ACHN (cell line): ENCODE results near the gene KIF26A.
"Not testable (repeated sequence)": the region's sequence is repeated elsewhere in the genome, so short reads cannot be mapped to it uniquely, and the experiment has no call there.

Experiments used
- DNase-seq: peaks from one replicate; pipeline ENCODE4 v3.0.0-alpha.2; 2015
- in situ Hi-C: cut with HindIII; loops from 2 replicates; pipeline ENCODE4 v1.10.0; 2017; ENCODE audit warnings: low sequenced_read_pairs, low pct_ligation_motif_present, low pct_unique_long_range_greater_than_20kb

KIF26A gene

DNA sequence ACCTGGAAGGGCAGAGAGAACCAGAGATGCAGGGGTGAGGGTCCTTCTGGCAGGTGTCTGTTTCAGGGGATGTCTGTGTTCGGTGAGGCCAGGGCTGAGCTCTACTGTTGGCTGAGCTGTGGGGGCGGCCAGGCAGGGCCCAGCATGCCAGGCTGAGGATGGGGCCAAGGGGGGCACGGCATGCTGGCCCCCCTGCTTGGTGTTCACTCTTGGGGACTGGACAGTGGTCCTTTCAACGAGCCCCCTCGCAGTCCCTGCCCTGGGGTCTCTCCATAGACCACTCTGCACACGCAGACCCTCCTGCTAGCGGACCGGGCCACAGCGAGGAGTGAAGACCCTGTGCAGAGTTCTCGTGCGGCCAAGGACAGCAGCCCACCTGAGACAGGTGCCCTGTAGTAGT lies 56.3 kb downstream of the KIF26A start:
- in situ Hi-C loops = no loop called here
- no peak for DNase-seq

DNA sequence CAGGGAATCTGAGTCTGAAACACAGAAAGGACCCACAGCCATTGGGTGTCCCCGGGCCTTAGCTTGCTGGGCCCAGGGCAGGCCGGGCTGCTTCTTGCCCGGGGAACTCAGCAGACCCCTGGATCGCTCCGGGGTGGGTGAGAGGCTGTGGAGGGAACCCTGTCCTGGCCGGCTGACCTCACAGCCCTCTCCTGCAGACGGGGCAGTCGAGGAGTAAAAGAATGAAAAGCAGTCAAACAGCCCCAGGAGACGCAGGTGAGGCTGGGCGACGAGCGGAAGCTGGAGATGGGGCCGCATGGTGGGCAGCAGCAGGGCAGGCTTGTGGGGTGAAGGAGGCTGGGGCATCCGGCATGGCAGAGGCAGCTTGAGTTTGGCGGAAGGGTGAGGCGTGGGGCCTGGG lies 57.0 kb downstream of the KIF26A start:
- in situ Hi-C loops = no loop called here
- DNase-seq = no peak

DNA sequence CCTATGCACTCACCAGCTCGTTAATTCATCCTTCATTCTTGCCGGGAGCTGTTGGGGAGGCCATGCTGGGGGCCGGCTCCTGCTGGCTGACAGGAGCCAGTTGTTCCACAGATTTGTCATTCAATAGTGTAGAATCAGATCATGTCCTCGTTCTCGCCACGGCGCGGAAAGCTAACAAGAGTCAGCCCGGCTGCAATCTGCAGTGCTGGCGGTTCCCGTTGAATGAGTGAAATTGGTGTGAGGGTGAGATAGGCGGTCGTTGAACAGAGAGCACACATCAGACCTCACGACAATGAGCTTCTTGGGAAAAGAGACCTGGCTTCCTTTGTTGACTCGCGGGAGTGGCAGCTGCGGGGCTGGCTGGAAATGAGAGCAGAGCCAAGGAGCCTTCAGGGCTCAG lies 57.5 kb downstream of the KIF26A start:
- no peak for DNase-seq
- in situ Hi-C loops = no loop called here

DNA sequence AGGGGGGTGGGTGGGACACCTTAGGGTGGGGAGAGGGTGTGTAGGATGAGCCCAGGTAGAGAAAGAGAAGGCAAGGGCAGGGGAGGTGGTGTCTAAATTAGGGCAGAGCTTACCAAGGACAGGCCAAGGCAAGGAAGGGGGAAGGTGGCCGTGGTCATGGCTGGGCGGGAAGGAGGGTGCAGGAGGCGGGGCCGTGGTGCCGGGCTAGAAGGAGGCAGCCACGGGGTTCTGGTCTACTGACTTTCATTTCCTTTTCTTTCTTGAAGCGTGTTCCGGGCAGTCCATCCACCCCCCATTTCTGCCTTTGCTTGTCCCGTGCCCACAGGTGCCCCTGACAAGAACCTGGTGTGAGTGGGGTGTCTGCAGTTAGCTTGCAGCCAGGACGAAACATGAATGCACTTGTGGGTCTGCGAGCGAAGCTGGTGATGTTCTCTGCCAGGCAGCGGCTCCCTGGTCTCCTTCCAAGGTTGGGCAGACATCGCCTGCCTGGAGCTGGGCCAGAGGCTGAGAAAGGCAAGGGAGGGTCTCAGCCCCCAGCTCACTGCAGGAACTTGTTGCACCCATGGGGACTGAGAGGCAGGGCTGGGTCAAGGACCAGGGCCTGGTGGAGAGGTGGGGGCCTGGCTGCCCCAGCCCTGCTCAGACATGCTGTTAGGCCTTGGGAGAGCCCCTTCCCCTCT lies 58.2 kb downstream of the KIF26A start:
- DNase-seq = no peak
- in situ Hi-C loops = no loop called here

DNA sequence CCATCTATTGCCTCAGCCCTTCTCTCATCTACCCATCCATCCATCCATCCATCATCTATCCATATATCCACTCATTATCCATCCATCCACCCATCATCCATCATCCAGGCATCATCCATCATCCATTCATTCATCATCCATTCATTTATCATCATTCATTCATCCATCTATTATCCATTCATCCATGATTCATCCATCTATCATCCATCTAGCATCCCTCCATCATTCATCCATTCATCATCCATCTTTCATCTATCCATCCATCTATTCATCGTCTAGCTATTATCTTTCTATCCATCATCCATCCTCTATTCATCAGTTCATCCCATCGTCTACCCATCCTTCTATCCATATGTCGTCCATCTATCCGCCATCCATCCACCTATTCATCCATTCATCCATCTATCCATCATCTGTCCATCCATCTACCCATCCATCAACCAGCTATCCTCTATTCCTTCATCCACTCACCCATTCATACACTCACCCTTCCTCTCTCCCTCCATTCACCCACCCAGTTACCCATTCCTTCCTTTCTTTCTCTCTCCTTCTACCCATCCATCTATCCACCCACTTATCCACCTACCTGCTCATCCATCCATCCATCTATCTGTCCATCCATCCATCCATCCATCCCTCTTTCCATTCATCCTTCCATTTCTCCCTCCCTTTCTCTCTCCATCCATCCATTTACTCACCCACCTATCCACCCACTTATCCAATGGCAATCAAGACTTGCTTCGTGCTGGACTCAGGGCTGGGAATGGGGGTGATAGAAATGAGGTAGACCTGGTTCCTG lies 59.3 kb downstream of the KIF26A start:
- no peak for DNase-seq
- in situ Hi-C loops = no loop called here

DNA sequence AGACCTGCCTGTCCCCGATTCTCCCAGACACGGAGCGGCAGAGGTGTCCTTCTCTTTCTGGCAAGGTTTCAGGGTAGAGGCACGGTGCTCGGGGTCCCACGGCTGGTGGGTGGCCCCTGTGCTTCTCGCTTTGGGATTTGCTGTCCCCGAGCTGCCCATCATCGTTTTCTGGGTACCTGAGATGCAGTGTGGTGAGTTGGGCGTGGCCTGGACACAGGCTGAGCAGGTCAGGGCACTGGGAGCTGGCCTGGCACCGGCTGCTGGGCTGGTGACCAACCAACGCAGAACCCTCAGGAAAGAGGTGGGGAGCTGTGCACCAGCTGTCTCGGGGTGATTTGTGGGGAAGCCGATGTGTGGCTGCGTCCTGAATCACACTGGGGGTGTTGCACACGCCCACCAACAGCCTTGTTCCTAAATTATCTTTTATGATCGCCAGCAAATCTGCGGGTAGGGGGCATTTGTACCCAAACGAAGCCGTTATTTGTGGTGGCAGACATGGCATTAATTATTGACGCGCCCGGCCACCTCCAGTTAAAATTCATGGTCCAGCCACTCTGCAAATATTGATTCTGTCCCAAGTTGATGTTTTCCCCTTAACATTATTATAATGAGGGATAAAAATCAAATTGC lies 61.0 kb downstream of the KIF26A start:
- no peak for DNase-seq
- in situ Hi-C loops = no loop called here

DNA sequence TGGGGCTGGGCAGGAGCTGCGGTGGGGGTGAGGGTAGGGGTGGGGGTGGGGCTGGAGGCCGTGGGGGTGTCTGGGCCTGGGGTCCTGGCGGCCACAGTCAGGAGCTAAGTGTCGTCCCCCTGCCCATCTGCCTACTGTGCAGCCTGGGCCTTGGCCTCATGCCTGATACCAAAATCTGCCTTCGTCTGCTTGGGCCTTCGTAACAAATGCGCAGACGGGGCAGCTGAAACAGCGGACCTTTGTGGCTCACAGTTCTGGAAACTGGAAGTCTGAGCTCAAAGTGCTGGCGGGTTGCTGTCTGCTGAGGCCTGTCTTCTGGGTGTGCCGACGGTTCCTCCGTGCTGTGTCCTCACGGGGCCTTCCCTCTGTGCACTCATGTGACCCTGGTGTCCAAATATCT lies 61.7 kb downstream of the KIF26A start:
- in situ Hi-C loops = no loop called here
- DNase-seq = no peak

DNA sequence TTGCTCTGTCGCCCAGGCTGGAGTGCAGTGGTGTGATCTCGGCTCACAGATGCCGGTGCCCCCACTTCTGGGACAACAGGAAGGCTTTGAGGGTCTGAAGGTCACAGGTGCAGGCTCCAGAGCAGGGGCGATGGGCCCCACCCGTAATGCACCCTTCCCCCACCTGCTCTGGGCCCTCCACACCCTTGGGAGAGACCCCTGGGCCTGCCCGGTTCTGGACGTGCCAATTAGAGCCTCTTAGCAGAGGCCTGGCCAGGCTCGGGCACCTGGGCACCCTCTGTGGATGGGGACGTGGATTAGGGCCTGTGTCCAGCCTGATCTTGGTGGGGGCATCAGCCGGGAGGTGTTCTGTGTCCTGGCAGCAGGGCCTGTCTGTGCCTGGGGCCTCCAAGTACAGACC lies 62.2 kb downstream of the KIF26A start:
- in situ Hi-C loops = no loop called here
- no peak for DNase-seq

DNA sequence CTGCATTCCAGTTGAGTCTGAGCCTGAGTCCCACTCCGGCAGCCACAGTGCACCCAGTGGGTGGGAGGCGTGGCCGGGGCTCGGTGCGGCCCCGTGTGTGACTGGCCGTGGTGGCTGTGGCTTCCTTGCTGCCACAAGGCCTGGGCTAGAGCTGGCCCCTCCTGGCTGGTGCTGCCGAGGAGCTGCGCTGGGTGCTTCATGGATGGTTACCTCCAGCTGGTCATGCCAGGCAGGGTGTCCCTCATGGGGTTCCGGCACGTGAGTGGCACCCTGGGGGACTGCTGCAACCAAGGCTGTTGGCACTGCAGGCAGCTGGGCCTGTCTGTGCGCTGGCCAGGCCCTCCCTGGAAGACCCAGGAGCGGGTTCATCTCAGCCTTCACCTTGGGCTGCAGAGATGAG lies 62.7 kb downstream of the KIF26A start:
- in situ Hi-C loops = no loop called here
- no peak for DNase-seq

DNA sequence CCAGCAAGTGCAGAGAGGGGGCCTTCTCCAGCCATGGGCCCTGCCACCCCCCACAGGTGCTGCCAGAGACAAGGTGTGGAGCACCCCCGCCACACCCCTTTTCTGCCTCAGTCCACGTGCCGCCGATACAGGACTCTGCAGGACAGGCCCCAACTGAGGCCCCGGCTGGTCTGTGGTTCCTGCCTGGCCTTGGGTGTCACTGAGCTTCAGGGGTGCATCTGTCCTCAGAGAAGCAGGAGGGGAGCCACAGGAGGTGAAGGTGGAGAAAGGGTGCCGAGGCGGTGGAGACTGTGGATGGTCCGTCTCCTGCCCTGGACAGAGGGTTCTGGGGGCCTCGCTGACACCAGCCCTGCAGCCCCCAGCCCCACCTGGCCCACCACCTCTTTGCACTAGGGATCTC lies 63.1 kb downstream of the KIF26A start:
- DNase-seq = no peak
- in situ Hi-C loops = no loop called here

DNA sequence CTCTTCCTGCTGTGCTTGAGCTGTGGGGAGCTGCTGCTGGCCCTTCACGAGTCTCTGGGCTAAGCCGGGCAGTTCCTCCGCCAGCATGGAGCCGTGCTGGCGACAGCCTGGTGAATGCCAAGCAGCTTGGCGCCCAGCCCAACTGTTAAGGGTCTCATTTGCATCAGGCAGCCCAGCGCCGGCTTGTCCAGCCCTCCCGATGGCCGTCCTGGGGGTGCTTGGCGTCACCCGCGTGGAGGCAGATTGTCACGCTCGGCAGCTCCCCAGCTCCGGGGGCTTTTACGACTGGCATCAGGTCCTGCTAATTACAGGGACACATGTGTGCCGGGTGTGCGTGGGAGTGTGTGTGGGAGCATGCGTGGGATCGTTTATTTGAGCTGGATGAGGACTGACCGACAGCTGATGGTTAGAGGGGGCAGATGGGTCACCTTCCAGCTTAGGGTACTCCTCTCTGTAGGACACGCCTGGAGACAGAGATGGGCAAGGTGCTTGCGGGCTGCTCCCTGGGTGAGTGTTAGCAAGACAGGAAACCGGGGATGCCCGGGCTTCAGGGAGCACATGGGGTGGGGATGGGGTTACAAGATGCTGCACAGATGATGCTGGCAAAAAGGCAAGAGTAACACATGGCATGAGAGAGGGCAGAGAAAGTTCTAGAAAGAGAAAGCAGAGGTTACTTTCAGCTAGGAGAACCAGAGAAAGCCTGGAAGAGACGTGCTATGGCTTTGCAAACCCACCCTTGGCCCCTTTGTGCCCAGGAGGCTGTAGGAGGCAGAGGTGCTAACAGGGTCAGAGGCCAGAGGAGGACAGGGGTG lies 64.1 kb downstream of the KIF26A start:
- no peak for DNase-seq
- in situ Hi-C loops = no loop called here

DNA sequence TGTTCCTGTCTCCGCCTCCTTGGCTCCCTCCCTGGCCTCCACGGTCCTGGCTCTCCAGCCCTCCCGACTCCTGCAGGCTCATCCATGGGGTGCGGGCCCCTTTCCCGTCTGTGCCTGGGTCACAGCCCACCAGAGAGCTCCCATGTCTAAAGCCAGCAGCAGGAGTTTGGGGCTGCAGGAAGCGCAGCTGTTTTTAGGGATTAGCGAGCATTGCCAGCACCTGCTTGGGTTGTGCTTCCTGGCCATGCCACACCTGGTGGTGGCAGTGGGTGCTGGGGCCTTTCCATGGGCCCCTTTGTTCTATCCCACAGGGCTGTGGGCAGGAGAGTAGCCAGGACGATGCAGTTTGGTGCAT lies 64.7 kb downstream of the KIF26A start:
- in situ Hi-C loops = no loop called here
- DNase-seq = no peak

DNA sequence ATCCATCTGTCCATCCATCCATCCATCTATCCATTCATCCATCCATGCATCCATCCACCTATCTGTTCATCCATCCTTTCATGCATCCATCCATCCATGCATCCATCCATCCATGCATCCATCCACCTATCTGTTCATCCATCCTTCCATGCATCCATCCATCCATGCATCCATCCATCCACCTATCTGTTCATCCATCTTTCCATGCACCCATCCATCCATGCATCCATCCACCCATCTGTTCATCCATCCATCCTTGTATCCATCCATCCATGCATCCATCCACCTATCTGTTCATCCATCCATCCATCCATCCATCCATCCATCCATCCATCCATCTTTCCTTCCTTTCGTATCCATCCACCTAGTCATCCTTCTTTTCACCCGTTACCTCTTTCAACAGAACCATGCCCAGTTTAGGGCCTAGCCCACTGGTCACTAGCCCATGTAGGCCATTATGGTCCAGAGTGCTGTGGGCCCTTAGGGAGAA lies 66.3 kb downstream of the KIF26A start:
- no peak for DNase-seq
- in situ Hi-C loops = no loop called here

DNA sequence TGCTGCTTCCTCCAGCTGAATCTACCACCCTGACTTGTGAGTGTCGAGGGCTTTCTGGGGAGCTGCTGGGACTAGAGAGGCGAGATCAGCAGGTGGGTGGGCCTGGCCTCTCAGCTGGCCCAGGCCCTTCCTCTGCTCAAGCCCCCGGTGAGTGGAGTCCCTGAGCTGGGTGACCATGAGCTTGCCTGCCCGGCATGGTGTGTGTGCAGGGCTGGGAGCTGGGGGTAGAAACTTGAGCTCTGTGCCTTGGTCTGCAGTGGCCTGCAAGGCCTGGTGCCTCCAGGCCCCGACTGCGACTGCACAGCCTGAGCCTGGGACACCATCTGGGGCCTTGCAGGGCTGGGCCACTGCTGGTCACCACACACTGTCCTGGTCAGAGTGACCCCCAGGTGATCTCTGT lies 67.4 kb downstream of the KIF26A start:
- in situ Hi-C loops = no loop called here
- no peak for DNase-seq

DNA sequence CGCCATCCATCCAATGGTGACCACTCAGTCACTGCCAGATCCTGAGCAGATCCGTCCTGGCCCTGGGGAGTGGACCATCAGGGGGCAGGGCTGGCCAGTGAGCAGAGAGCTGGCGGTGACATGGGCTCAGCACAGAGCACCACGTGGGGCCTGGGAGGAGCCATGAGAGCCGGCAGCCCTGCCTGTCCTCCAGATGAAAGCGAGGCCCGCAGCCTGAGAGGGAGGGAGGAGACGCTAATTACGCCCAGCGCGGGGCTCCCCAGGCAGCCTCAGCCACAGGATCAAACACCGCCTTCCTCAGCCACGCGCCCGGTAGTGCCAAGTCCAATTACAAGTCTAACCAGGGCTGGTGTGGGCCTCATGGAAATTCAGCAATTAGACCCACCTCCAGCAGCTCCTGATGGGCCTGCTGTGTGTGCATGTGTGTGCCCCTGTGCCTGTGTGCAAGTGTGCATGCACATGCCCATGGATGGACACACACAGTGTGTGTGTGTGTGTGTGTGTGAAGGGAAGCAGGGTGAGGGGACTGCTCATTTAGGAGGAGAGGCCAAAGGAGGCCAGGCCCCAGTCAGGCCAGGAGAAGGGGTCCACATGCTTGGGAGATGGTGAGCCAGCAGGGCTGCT lies 68.0 kb downstream of the KIF26A start:
- DNase-seq = no peak
- in situ Hi-C loops = no loop called here

DNA sequence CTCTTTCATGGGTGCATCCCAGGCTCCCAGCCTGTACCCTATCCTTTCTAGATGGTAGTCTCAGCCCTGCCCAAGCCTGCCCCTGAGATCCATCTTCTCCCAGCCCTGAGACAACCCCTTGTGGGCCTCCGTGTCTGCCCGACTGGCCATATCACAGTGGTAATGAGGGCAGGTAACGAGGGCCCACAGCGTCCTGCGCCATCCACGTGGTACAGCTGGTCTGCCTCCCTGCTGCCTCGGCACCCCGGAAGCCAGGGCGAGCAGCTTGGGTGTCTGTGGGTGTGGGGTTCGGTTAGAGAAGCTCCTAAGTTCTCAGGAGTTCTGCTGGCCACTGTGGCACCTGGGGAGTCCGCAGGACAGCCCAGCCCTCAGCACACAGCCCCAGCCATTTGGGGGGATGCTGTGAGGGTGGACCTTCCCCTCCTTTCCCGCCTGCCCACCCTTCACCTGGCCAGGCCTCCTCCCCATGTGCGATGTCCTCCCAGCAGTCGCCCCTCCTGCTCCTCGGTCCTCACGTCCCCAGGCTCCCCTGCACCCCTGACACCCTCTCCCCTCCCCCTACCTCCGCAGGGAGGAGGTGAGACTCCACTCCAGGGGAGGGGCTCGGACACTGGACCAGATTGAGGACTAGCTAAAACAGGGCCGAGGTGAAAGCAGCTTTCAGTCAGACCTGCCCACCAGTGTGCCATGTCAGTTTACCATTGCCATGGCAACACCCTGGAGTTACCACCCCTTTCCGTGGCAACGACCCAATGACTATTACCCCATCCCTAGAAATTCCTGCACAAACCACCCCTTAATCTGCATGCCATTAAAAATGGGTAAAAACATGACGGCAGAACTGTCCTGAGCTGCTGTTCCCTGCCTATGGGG lies 69.0 kb downstream of the KIF26A start:
- in situ Hi-C loops = no loop called here
- DNase-seq = no peak

DNA sequence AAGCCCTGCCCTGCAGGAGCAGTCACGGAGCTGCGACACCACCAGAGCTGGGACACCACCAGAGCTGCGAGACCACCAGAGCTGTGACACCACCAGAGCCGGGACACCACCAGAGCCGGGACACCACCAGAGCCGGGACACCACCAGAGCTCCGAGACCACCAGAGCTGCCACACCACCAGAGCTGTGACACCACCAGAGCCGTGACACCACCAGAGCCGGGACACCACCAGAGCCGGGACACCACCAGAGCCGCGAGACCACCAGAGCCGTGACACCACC lies 69.6 kb downstream of the KIF26A start:
- in situ Hi-C loops, DNase-seq: not testable (repeated sequence)

DNA sequence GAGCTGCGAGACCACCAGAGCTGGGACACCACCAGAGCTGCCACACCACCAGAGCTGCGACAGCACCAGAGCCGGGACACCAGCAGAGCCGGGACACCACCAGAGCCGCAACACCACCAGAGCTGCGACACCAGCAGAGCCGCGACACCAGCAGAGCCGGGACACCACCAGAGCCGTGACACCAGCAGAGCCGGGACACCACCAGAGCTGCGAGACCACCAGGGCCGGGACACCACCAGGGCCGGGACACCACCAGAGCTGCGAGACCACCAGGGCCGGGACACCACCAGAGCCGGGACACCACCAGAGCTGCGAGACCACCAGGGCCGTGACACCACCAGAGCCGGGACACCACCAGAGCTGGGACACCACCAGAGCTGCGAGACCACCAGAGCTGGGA lies 69.9 kb downstream of the KIF26A start:
- DNase-seq, in situ Hi-C loops: not testable (repeated sequence)
